HEK293T (cell line): ENCODE measurements around the gene PEBP1.

ENCODE experiments used
- ARNT ChIP-seq: fragments of 450-650 bp; IDR thresholded peaks from 2 replicates; pipeline ENCODE4 v1.6.1; 2017; ENCODE audit warnings: mild to moderate bottlenecking
- BHLHE40 ChIP-seq: fragments of 450-650 bp; IDR thresholded peaks from 2 replicates; pipeline ENCODE4 v1.6.1; 2016; ENCODE audit warnings: mild to moderate bottlenecking, moderate library complexity, borderline replicate concordance
- ELF4 ChIP-seq: fragments of 450-650 bp; IDR thresholded peaks from 2 replicates; pipeline ENCODE4 v1.6.1; 2017; ENCODE audit warnings: antibody characterized with exemption
- FOXA1 ChIP-seq: fragments of 450-650 bp; IDR thresholded peaks from 2 replicates; pipeline ENCODE4 v1.6.1; 2016; ENCODE audit warnings: mild to moderate bottlenecking
- FOXM1 ChIP-seq: fragments of 450-650 bp; IDR thresholded peaks from 2 replicates; pipeline ENCODE4 v1.6.1; 2017; ENCODE audit warnings: mild to moderate bottlenecking, borderline replicate concordance
- HDGF ChIP-seq: fragments of 450-650 bp; IDR thresholded peaks from 2 replicates; pipeline ENCODE4 v1.6.1; 2017; ENCODE audit warnings: antibody characterized with exemption, borderline replicate concordance
- L3MBTL2 ChIP-seq: fragments of 450-650 bp; conservative IDR thresholded peaks from 2 replicates; pipeline ENCODE4 v1.6.1; 2016; ENCODE audit warnings: mild to moderate bottlenecking
- LEF1 ChIP-seq: fragments of 450-650 bp; IDR thresholded peaks from 2 replicates; pipeline ENCODE4 v1.6.1; 2017; ENCODE audit warnings: mild to moderate bottlenecking, borderline replicate concordance
- NFRKB ChIP-seq: fragments of 450-650 bp; IDR thresholded peaks from 2 replicates; pipeline ENCODE4 v1.6.1; 2016; ENCODE audit warnings: mild to moderate bottlenecking, moderate library complexity
- SP1 ChIP-seq: fragments of 450-650 bp; IDR thresholded peaks from 2 replicates; pipeline ENCODE4 v1.6.1; 2017
- SUZ12 ChIP-seq: fragments of 450-650 bp; IDR thresholded peaks from 2 replicates; pipeline ENCODE4 v1.6.1; 2016; ENCODE audit warnings: mild to moderate bottlenecking
- TARDBP ChIP-seq: fragments of 450-650 bp; IDR thresholded peaks from 2 replicates; pipeline ENCODE4 v1.6.1; 2016
- ZNF384 ChIP-seq: fragments of 450-650 bp; IDR thresholded peaks from 2 replicates; pipeline ENCODE4 v1.6.1; 2016

GRCh38 chr12:118160536-118160935 lies 24.6 kb downstream of the PEBP1 start:
- TF ChIP-seq LEF1 = no peak
- TF ChIP-seq FOXA1 = no peak
- TF ChIP-seq ARNT = no peak
- TF ChIP-seq ELF4 = no peak
- no peak for TF ChIP-seq BHLHE40
- TF ChIP-seq SUZ12 = no peak
- no peak for TF ChIP-seq FOXM1
- no peak for TF ChIP-seq SP1
- no peak for TF ChIP-seq TARDBP
- TF ChIP-seq L3MBTL2 = no peak
- no peak for TF ChIP-seq HDGF
- TF ChIP-seq ZNF384 = no peak
- no peak for TF ChIP-seq NFRKB
